Muscle layer of colon (tissue), 2 donors: ENCODE measurements around the gene RALGAPB.

Experiments
- H3K27ac ChIP-seq: one replicate; pipeline ENCODE4 v1.7.0; 2013; ENCODE audit warnings: low read depth, mild to moderate bottlenecking, low read length, moderate library complexity
- H3K27me3 ChIP-seq, 2 donors: one replicate each; pipeline ENCODE4 v1.7.0; 2013; ENCODE audit warnings: low read length in 2 of 2, mild to moderate bottlenecking in 2 of 2; ENCODE audit not compliant: insufficient read depth in 2 of 2, control insufficient read depth in 1 of 2
- H3K36me3 ChIP-seq: one replicate; pipeline ENCODE4 v1.7.0; 2013; ENCODE audit warnings: mild to moderate bottlenecking, low read length; ENCODE audit not compliant: insufficient read depth
- H3K4me1 ChIP-seq: one replicate; pipeline ENCODE4 v1.7.0; 2013; ENCODE audit warnings: mild to moderate bottlenecking, low read length; ENCODE audit not compliant: insufficient read depth
- H3K4me3 ChIP-seq, 2 donors: one replicate each; pipeline ENCODE4 v1.7.0; 2013; ENCODE audit warnings: low read length in 2 of 2, low read depth in 1 of 2, mild to moderate bottlenecking in 1 of 2, moderate library complexity in 1 of 2
- H3K9ac ChIP-seq: one replicate; pipeline ENCODE4 v1.7.0; 2013; ENCODE audit warnings: low read length
- H3K9me3 ChIP-seq: one replicate; pipeline ENCODE4 v1.7.0; 2013; ENCODE audit warnings: mild to moderate bottlenecking, low read length
- donor health status: abdominal sarcoma.
- donor health status: Adenocarcinoma of cecum.

Gene RALGAPB

DNA sequence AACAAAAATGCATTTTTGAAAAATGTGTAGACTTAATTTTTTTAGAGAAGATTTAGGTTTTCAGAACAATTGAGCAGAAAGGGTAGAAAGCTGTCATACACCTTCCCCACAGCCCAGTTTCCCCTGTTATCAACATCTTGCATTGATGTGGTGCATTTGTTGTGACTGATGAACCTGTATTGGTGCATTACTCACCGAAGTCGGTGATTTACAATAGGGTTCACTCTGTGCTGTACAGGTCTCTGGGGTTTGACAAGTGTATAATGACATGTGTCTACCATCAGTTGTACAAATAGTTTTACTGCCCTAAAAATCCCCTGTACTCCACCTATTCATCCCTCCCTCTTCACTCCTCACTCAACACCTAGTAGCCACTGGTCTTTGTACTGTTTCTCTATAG lies 84.5 kb downstream of the RALGAPB start:
- Histone ChIP-seq H3K27ac (no peak overlapping the region), H3K36me3 (peaks cover 58% of the 10 kb centered on the region), H3K9ac (no peak overlapping the region), H3K9me3 (no peaks in the 10 kb centered on the region), H3K27me3 (no peaks in the 10 kb centered on the region), H3K4me3 (no peak overlapping the region), H3K4me1 (no peaks in the 10 kb centered on the region)

DNA sequence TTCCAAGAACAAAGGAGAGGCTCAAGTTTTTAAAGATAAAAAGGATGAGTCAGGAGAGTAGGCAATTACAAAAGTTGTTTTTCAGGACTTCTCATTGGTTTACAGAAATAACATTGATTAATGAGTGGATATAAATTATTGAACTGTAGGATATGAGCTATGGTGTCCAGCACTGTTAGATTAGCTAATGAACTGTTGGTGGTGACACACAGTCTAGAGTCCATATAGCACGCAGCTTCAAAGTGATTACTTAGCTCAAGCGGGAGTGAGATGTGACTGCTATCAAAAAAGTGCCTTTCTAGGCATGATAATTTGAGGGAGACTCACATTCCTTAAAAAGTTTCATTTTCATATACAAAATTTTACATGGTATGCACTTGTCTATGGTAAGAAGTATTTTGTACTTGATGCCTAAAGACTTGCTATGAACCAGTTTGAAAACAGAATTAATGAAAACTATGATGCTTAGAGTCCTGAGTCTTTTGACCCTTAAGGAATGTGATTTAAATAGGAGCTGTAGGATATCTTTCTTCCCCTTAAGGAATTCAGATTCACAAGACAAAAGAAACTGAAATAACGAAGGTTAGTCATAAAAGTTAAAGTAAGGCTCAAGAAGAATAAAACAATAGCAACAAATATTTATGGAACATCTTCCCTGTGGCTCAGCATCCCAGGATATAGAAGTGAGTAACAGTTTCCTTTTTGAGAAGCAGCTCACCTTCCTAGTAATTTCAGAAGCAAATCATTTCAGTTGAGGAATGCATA lies 86.1 kb downstream of the RALGAPB start:
- no peaks in the 10 kb centered on the region for H3K9me3 ChIP-seq
- H3K36me3 ChIP-seq, result peaks cover 54% of the 10 kb centered on the region
- H3K4me3 ChIP-seq, result no peak overlapping the region
- no peaks in the 10 kb centered on the region for H3K4me1 ChIP-seq
- H3K9ac ChIP-seq, result no peak overlapping the region
- H3K27ac ChIP-seq, result no peak overlapping the region
- H3K27me3 ChIP-seq, result no peaks in the 10 kb centered on the region

- H3K27ac ChIP-seq, result no peak overlapping the region
- no peaks in the 10 kb centered on the region for H3K4me1 ChIP-seq
- H3K4me3 ChIP-seq, result no peak overlapping the region
- no peaks in the 10 kb centered on the region for H3K27me3 ChIP-seq
- H3K36me3 ChIP-seq, result peaks cover 47% of the 10 kb centered on the region
- no peaks in the 10 kb centered on the region for H3K9me3 ChIP-seq
- H3K9ac ChIP-seq, result no peak overlapping the region
These were observed 87.1 kb downstream of the RALGAPB start for GRCh38 chr20:38559764-38560163.

DNA sequence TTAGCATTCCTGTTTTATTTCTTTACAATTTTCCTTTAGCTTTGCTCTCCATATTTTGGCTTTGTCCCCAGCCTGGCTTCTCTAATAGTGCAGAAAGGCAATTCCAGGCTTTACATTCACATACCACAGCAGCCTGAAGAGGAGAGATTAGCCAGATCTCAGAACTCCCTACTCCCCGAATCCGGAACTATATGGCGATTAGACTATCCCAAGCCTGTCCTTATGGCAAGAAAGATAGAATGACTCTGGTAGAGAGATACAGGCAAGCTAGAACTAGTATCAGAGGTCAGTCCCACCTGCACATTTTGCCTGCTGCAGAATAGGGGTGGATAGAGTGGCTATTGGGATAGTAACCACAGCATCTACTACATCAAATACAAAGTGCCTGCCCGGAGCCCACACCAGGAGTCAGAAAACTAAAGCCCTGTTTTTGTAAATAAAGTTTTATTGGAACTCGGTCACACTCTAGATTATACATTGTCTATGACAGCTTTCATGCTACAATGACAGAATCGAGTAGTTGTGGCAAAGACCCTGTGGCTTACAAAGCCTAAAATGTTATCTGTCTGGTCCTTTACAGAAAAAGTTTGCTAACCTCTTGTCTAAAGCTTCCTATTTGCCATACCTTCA lies 91.3 kb downstream of the RALGAPB start:
- H3K27me3 ChIP-seq, result no peaks in the 10 kb centered on the region
- peaks cover 48% of the 10 kb centered on the region for H3K36me3 ChIP-seq
- H3K27ac ChIP-seq, result no peak overlapping the region
- no peak overlapping the region for H3K9ac ChIP-seq
- no peaks in the 10 kb centered on the region for H3K9me3 ChIP-seq
- no peaks in the 10 kb centered on the region for H3K4me1 ChIP-seq
- H3K4me3 ChIP-seq, result no peak overlapping the region

DNA sequence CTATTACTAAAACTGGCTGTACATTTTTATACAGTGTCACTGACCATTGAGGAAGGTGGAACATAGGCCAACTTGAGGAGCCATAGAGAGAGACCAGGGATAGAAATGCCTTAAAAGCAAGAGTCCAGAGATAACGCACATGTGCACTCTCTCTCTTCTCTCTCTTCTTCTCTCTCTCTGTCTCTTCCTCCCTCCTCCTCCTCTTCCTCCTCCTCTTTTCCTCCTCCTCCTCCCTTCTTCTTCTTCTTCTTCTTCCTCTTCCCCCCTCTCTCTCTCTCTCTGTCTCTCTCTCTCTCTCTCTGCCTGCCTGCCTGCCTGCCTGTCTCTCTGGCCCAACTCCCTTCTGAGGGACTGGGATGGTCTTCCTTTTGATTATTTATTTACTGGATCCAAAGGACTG lies 92.0 kb downstream of the RALGAPB start:
- H3K36me3 ChIP-seq, result peaks cover 49% of the 10 kb centered on the region
- H3K4me1 ChIP-seq, result no peaks in the 10 kb centered on the region
- no peak overlapping the region for H3K9ac ChIP-seq
- H3K27ac ChIP-seq, result no peak overlapping the region
- no peaks in the 10 kb centered on the region for H3K9me3 ChIP-seq
- H3K4me3 ChIP-seq, result no peak overlapping the region
- no peaks in the 10 kb centered on the region for H3K27me3 ChIP-seq

DNA sequence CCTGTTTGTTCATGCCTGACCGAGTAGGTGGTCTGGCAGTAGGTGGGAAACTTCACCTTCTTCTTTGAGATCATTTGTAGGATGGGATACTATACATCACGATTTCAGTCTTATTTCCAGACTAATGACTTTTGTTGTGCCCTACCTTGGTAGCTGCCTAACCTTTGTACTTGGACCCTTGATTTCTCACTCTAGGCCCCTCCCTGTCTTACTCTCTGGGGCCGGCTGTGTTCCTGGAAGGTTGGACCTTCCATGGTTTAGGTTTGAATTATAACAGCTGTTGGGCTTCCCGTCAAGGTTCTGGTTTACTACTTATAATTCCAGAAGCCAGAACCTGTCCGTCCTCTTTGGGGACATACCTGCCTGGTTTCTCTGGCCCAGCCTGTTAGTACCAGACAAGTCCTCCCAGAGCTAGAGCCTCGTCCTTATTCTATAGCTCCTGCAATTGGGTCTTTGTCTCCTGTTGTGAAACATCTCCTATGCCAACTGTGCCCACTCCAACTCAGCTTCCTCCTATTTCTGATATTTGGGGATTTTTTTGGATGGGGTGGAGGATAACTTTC lies 93.5 kb downstream of the RALGAPB start:
- Histone ChIP-seq H3K9me3 (no peaks in the 10 kb centered on the region), H3K27ac (no peak overlapping the region), H3K4me1 (no peaks in the 10 kb centered on the region), H3K27me3 (no peaks in the 10 kb centered on the region), H3K4me3 (no peak overlapping the region), H3K9ac (no peak overlapping the region), H3K36me3 (peaks cover 48% of the 10 kb centered on the region)

DNA sequence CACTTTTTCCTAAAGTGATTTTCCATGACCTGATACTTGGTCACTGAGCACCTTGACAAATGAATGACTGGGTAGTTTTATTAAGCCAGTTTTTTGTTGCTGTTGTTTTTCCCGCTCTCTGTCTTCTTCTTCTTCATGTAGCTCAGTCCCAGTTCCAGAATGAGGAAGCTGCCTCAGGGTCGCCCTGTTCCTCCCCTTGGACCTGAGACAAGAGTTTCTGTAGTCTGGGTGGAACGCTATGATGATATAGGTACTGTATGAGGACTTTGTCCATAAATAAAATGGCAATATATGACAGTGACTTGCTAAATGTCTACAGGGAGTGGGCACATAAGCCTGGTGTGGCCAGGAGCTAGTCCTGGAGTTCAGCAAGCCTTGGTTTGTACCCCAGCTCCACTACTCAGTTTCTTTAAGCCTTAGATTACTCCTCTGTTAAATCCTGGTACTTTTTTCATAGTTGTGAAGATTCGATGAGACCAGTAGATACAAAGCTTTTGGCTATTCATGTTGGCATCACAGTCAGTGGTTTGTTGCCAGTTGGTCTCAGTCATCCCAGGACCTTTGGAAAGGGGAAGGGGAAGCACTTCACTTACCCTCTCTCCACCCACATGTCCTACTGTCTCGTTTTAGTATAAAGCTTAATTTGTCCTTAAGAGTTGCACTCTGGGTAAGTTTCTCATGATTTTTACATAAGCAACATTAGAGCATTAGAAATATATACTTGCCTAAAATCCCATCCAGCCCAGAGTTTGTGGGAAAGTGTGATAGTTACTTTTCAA lies 97.3 kb downstream of the RALGAPB start:
- no peak overlapping the region for H3K27ac ChIP-seq
- no peak overlapping the region for H3K9ac ChIP-seq
- no peaks in the 10 kb centered on the region for H3K9me3 ChIP-seq
- no peaks in the 10 kb centered on the region for H3K27me3 ChIP-seq
- peaks cover 54% of the 10 kb centered on the region for H3K36me3 ChIP-seq
- H3K4me3 ChIP-seq, result no peak overlapping the region
- no peaks in the 10 kb centered on the region for H3K4me1 ChIP-seq

- H3K27me3 ChIP-seq, result no peaks in the 10 kb centered on the region
- no peak overlapping the region for H3K9ac ChIP-seq
- H3K27ac ChIP-seq, result no peak overlapping the region
- H3K36me3 ChIP-seq, result peaks cover 58% of the 10 kb centered on the region
- H3K4me3 ChIP-seq, result no peak overlapping the region
- no peaks in the 10 kb centered on the region for H3K4me1 ChIP-seq
- H3K9me3 ChIP-seq, result no peaks in the 10 kb centered on the region
These were observed 100.8 kb downstream of the RALGAPB start for GRCh38 chr20:38573413-38573812.

DNA sequence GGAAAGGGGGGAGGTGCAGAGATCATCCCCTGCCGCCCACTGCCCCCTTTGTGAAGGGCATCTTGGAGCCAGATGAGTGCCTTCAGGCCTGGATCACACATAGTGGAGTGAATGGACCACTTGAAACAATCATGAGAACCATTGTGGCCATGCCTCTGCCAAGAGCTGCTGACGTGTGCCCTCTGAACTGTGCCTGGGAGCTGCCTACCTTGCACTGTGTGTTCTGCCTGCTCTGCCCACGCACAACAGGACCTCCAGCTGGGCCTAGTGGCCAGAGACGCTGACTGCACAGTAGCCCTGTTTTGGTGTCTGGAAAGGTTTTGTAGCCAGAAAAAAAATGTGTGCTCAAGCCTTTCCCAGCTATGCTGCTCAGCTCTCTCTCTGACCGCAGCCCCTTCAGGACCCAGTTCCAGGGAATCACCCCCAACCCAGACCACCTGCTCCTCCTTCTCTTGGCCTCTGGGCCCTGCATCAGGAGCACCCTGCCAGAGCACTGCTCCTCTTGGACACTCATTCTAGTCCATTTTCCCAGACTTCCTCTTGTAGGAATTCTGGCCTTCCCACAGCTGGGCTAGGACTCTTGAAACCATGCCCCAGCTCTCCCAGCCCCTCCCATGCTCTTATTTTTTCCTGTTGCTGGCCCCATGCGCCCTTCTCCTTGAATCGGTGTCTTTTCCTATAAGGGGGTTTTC lies 106.7 kb downstream of the RALGAPB start:
- no peaks in the 10 kb centered on the region for H3K27me3 ChIP-seq
- peaks cover 3% of the 10 kb centered on the region for H3K4me1 ChIP-seq
- no peak overlapping the region for H3K4me3 ChIP-seq
- no peak overlapping the region for H3K9ac ChIP-seq
- H3K36me3 ChIP-seq, result peaks cover 28% of the 10 kb centered on the region
- no peak overlapping the region for H3K27ac ChIP-seq
- no peaks in the 10 kb centered on the region for H3K9me3 ChIP-seq

GRCh38 chr20:38579921-38580320 lies 107.3 kb downstream of the RALGAPB start:
- Histone ChIP-seq H3K4me1 (peaks cover 3% of the 10 kb centered on the region), H3K4me3 (no peak overlapping the region), H3K27ac (no peak overlapping the region), H3K36me3 (peaks cover 23% of the 10 kb centered on the region), H3K9ac (no peak overlapping the region), H3K9me3 (no peaks in the 10 kb centered on the region), H3K27me3 (no peaks in the 10 kb centered on the region)

GRCh38 chr20:38581013-38581412 lies 108.4 kb downstream of the RALGAPB start, which contains the start of gene ADIG:
Gene ADIG, plus strand, starts transcription at chr20:38581197. Its CDS starts 54 bp downstream, at chr20:38581251.
- Histone ChIP-seq H3K4me3 (no peak within 1 kb of the TSS), H3K36me3 (peaks cover 12% of the 10 kb centered on the region), H3K27ac (no peak within 1 kb of the TSS), H3K9me3 (no peaks in the 10 kb centered on the region), H3K9ac (no peak within 1 kb of the TSS), H3K4me1 (peaks cover 3% of the 10 kb centered on the region), H3K27me3 (no peaks in the 10 kb centered on the region)
